Ovary (tissue), 9 donors: ENCODE results near the gene CDC42EP1. TPM values are rescaled to one million over a fixed set of nuclear protein-coding genes. Genes with fewer than 3 reads are reported as not detected.
"Not testable (repeated sequence)": the region's sequence is repeated elsewhere in the genome, so short reads cannot be mapped to it uniquely, and the experiment has no call there.

Source experiments
- DNase-seq, 5 donors: peaks; one replicate each; pipeline ENCODE4 v3.0.0-alpha.2; 2019 to 2020
- H3K27ac ChIP-seq, 2 donors: fragments of 200-600 bp; one replicate each; pipeline versions ENCODE4 v1.5.1 to v1.8.0; 2019 to 2022
- H3K27me3 ChIP-seq: fragments of 200-600 bp; one replicate; pipeline ENCODE4 v1.8.0; 2022
- H3K36me3 ChIP-seq: fragments of 200-600 bp; sonication (generic); one replicate; pipeline ENCODE4 v1.5.1; 2019
- H3K4me1 ChIP-seq: one replicate; pipeline ENCODE4 v1.8.1; 2013; ENCODE audit warnings: mild to moderate bottlenecking, moderate library complexity; ENCODE audit not compliant: insufficient read depth
- H3K4me3 ChIP-seq: fragments of 200-600 bp; sonication (generic); one replicate; pipeline ENCODE4 v1.5.1; 2017
- H3K9me3 ChIP-seq, 2 donors: fragments of 200-600 bp in 1 of 2; sonication (generic) in 1 of 2; one replicate each; pipeline versions ENCODE4 v1.5.1 to v1.8.1; 2013 to 2019; ENCODE audit warnings: mild to moderate bottlenecking in 1 of 2, moderate library complexity in 1 of 2
- EP300 ChIP-seq: sonication (generic); formaldehyde crosslinking; IDR thresholded peaks from one replicate; pipeline ENCODE4 v1.6.1; 2017; ENCODE audit warnings: antibody characterized with exemption
- POLR2A ChIP-seq: fragments of 450-650 bp; IDR thresholded peaks from one replicate; pipeline ENCODE4 v1.6.1; 2017; ENCODE audit warnings: antibody characterized with exemption, mild to moderate bottlenecking, moderate library complexity
- WGBS, 3 donors: extraction: QIAGEN DNeasy Blood & Tissue Kit in 1 of 3; methylation state at CpG; one replicate each; pipeline versions ENCODE4 v1.1.5 to v1.1.7; 2013 to 2017; 5-methylcytosine and 5-hydroxymethylcytosine counted together
- intact Hi-C, 4 donors: fragments of 100-400 bp; cut with DNase I; formaldehyde crosslinking; loops; one replicate each; pipeline versions ENCODE4 v1.11.0 to v1.15.1; 2022 to 2023
- polyA plus RNA-seq, 2 donors: library from polyadenylated mRNA; stranded (reverse); fragments of 200-250 nt in 1 of 2; fragments of 350-450 nt in 1 of 2; fragmentation: Illumina TruSeq in 1 of 2; extraction: RNeasy Lipid Tissue Mini Kit (QIAGEN cat#74804) in 1 of 2; gene quantifications; one replicate each; pipeline ENCODE4 v1.2.3, GENCODE V29; 2013 to 2014
- total RNA-seq, 7 donors: library from RNA; depleted of rRNA in 2 of 7; stranded (reverse); fragments of >200 nt in 2 of 7; fragmentation: NEBNext Ultra II Directional in 3 of 7; extraction: Animal tissue kit (Norgen Biotek cat#: 25700) in 3 of 7; gene quantifications; one replicate each; pipeline versions ENCODE4 v1.1.0 to v1.2.4, GENCODE V29; 2016 to 2023
- TF ChIP-seq, protein P1 (sequence below), 3 donors: fragments of 450-650 bp in 2 of 3; fragments of 200-600 bp in 1 of 3; IDR thresholded peaks; one replicate each; pipeline versions ENCODE4 v1.5.1 to v1.8.0; 2016 to 2022; ENCODE audit warnings: antibody characterized with exemption in 3 of 3, mild to moderate bottlenecking in 1 of 3
- donor health status: DM: no; HTN: no; CAD: no; lungs with moderate emphysema.
- donor health status: DM: no; HTN: no; CAD: no.
- donor health status: Bipolar disorder and iron deficiency.
- donor health status: DM: yes; HTN: yes; CAD: no.
- donor health status: DM: no; HTN: no; CAD: no.
- donor health status: DM: yes; HTN: yes; CAD: no.

Gene CDC42EP1
- total and polyA plus RNA-seq, 9 donors = 3.4 to 125 (median 71.8) TPM

GRCh38 chr22:37525746-37526350 is 34.4 kb upstream of the CDC42EP1 start:
- no peak for TF ChIP-seq POLR2A
- TF ChIP-seq EP300 = no peak
- TF ChIP-seq, protein P1, sequence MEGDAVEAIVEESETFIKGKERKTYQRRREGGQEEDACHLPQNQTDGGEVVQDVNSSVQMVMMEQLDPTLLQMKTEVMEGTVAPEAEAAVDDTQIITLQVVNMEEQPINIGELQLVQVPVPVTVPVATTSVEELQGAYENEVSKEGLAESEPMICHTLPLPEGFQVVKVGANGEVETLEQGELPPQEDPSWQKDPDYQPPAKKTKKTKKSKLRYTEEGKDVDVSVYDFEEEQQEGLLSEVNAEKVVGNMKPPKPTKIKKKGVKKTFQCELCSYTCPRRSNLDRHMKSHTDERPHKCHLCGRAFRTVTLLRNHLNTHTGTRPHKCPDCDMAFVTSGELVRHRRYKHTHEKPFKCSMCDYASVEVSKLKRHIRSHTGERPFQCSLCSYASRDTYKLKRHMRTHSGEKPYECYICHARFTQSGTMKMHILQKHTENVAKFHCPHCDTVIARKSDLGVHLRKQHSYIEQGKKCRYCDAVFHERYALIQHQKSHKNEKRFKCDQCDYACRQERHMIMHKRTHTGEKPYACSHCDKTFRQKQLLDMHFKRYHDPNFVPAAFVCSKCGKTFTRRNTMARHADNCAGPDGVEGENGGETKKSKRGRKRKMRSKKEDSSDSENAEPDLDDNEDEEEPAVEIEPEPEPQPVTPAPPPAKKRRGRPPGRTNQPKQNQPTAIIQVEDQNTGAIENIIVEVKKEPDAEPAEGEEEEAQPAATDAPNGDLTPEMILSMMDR (IDR thresholded peaks at IDR 0.05) = no peak
- no peak for DNase-seq
- intact Hi-C loops = no loop called here
- H3K27ac ChIP-seq = no peak overlapping the region
- no peak overlapping the region for H3K4me3 ChIP-seq
- H3K4me1 ChIP-seq = peaks cover 4% of the 10 kb centered on the region
- no peaks in the 10 kb centered on the region for H3K36me3 ChIP-seq
- no peaks in the 10 kb centered on the region for H3K9me3 ChIP-seq
- H3K27me3 ChIP-seq = no peaks in the 10 kb centered on the region
- 69 to 75% (median 75%) methylated on average over 7 of the region's 7 CpGs for WGBS, 3 donors

GRCh38 chr22:37526376-37526775 is 33.9 kb upstream of the CDC42EP1 start:
- DNase-seq = no peak
- intact Hi-C loops = no loop called here
- no peak overlapping the region for H3K27ac ChIP-seq
- H3K27me3 ChIP-seq = no peaks in the 10 kb centered on the region
- 85 to 86% (median 85%) methylated on average over 12 of the region's 12 CpGs for WGBS, 3 donors
- no peaks in the 10 kb centered on the region for H3K9me3 ChIP-seq
- no peaks in the 10 kb centered on the region for H3K36me3 ChIP-seq
- H3K4me3 ChIP-seq = no peak overlapping the region
- H3K4me1 ChIP-seq = no peaks in the 10 kb centered on the region
- TF ChIP-seq EP300 (no peak), POLR2A (no peak)
- TF ChIP-seq, protein P1 (IDR thresholded peaks at IDR 0.05) = no peak

- H3K9me3 ChIP-seq, H3K4me1 ChIP-seq, H3K27me3 ChIP-seq, intact Hi-C loops, H3K36me3 ChIP-seq, DNase-seq, H3K4me3 ChIP-seq, H3K27ac ChIP-seq: not testable (repeated sequence)
- WGBS, 3 donors = 94 to 96% (median 94%) methylated on average over 9 of the region's 9 CpGs
Observed at GRCh38 chr22:37527081-37527752, 33.1 kb upstream of the CDC42EP1 start.

- H3K9me3 ChIP-seq, H3K4me1 ChIP-seq, H3K36me3 ChIP-seq, DNase-seq, H3K27me3 ChIP-seq, intact Hi-C loops, H3K4me3 ChIP-seq, H3K27ac ChIP-seq: not testable (repeated sequence)
- 86 to 97% (median 94%) methylated on average over 9 of the region's 9 CpGs for WGBS, 3 donors
Observed at GRCh38 chr22:37527952-37528351, 32.3 kb upstream of the CDC42EP1 start.

DNA sequence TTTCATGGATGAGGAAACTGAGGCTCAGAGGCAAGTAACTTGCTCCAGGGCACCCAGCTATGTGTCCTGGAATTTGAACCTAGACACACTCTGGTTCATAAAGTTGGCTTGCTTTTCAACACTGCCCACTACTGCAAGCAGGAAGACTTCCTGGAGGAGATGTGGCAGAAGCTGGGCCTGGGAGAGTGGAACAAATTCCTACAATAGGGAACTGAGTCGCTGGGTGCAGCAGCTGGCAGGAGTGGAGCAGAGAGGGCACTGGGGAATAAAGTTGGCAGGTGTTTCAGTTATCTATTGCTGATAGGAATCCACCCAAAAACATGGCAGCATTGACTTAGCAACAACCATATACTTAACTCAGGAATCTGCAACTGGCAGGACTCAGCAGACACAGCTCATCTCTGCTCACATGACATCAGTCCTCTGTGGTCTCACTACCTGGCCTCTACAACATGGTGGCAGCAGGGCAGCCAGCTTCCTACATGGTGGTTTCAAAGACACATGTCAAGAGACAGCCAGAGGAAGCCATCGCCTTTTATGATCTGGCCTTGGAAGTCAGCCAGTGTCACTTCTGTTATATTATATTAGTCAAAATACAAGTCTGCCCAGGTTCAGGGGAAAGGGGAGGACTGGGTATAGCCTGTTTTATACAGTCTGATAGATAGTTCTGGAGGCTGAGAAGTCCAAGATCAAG is 30.5 kb upstream of the CDC42EP1 start:
- 70 to 89% (median 80%) methylated on average over 2 of the region's 2 CpGs for WGBS, 3 donors
- TF ChIP-seq, protein P1 (IDR thresholded peaks at IDR 0.05) = no peak
- no peak for TF ChIP-seq EP300
- no peak for TF ChIP-seq POLR2A
- intact Hi-C loops = no loop called here
- H3K36me3 ChIP-seq = no peaks in the 10 kb centered on the region
- no peak overlapping the region for H3K4me3 ChIP-seq
- no peaks in the 10 kb centered on the region for H3K27me3 ChIP-seq
- peaks cover 1% of the 10 kb centered on the region for H3K4me1 ChIP-seq
- no peak for DNase-seq
- no peaks in the 10 kb centered on the region for H3K9me3 ChIP-seq
- no peak overlapping the region for H3K27ac ChIP-seq
